Common myeloid progenitor, CD34-positive (primary cell): Measurements from ENCODE around the gene APOL1.
"Not testable (repeated sequence)": the region's sequence is repeated elsewhere in the genome, so short reads cannot be mapped to it uniquely, and the experiment has no call there.

Experiments used
- CTCF ChIA-PET: fragments of 350-600 bp; sonication (Branson Sonifier 250); formaldehyde crosslinking; loops from one replicate; lab custom pipeline; 2021; ENCODE audit warnings: antibody characterized with exemption; lab: Charles Lee
- POLR2A ChIA-PET: fragments of 350-600 bp; sonication (Branson Sonifier 250); formaldehyde crosslinking; loops from one replicate; lab custom pipeline; 2021; ENCODE audit warnings: antibody characterized with exemption; lab: Charles Lee
- DNase-seq, 3 donors: peaks; one replicate each; pipeline versions ENCODE4 v3.0.0 to v3.0.0-alpha.2; 2013
- H3K27ac ChIP-seq, 2 experiments: 1 replicate in 1 of 2; 2 replicates in 1 of 2; pipeline ENCODE4 v1.7.0; 2013; ENCODE audit warnings: inconsistent platforms in 2 of 2, low read length in 2 of 2, mild to moderate bottlenecking in 2 of 2, low read depth in 1 of 2, moderate library complexity in 1 of 2; ENCODE audit not compliant: severe bottlenecking in 2 of 2, insufficient read depth in 1 of 2, poor library complexity in 1 of 2
- H3K27me3 ChIP-seq, 5 experiments: replicated peaks in 2 of 5; 1 replicate in 3 of 5; 2 replicates in 2 of 5; pipeline versions ENCODE4 v1.6.1 to v1.7.0; 2013; ENCODE audit warnings: low read length in 4 of 5, mild to moderate bottlenecking in 2 of 5, moderate library complexity in 2 of 5, inconsistent platforms in 1 of 5; ENCODE audit not compliant: insufficient read depth in 5 of 5, control insufficient read depth in 4 of 5
- H3K36me3 ChIP-seq, 4 experiments: 1 replicate in 2 of 4; 2 replicates in 2 of 4; pipeline versions ENCODE4 v1.6.1 to v1.7.0; 2013; ENCODE audit warnings: low read length in 3 of 4, control low read depth in 1 of 4, mild to moderate bottlenecking in 1 of 4; ENCODE audit not compliant: control insufficient read depth in 4 of 4, insufficient read depth in 4 of 4
- H3K4me1 ChIP-seq, 4 experiments: 1 replicate in 3 of 4; 2 replicates in 1 of 4; pipeline versions ENCODE4 v1.6.1 to v1.7.1; 2013; ENCODE audit warnings: low read length in 3 of 4, mild to moderate bottlenecking in 3 of 4, control low read depth in 1 of 4, inconsistent platforms in 1 of 4, moderate library complexity in 1 of 4; ENCODE audit not compliant: control insufficient read depth in 4 of 4, insufficient read depth in 4 of 4; ENCODE audit errors: control extremely low read depth in 1 of 4
- H3K4me3 ChIP-seq, 7 experiments: 1 replicate in 4 of 7; 2 replicates in 3 of 7; pipeline versions ENCODE4 v1.5.1 to v1.7.0; 2013; ENCODE audit warnings: mild to moderate bottlenecking in 7 of 7, low read length in 6 of 7, moderate library complexity in 6 of 7, inconsistent platforms in 2 of 7, low read depth in 2 of 7, control low read depth in 1 of 7; ENCODE audit not compliant: insufficient read depth in 4 of 7, control insufficient read depth in 1 of 7; ENCODE audit errors: extremely low read depth in 1 of 7
- H3K9me3 ChIP-seq, 5 experiments: 1 replicate in 4 of 5; 2 replicates in 1 of 5; pipeline versions ENCODE4 v1.6.1 to v1.7.1; 2013; ENCODE audit warnings: low read length in 4 of 5, mild to moderate bottlenecking in 2 of 5, inconsistent platforms in 1 of 5, low read depth in 1 of 5, moderate library complexity in 1 of 5; ENCODE audit not compliant: control insufficient read depth in 4 of 5, insufficient read depth in 2 of 5; ENCODE audit errors: control extremely low read depth in 1 of 5
- WGBS: methylation state at CpG from one replicate; pipeline ENCODE4 v1.1.5; 2013; ENCODE audit not compliant: insufficient coverage; 5-methylcytosine and 5-hydroxymethylcytosine counted together

Gene APOL1

GRCh38 chr22:36257308-36257707 lies 4.4 kb downstream of the APOL1 start:
- Histone ChIP-seq H3K27me3 (no peaks in the 10 kb centered on the region), H3K4me1 (peaks cover 5 to 44% (median 40%) of the 10 kb centered on the region in 4 experiments), H3K36me3 (peaks cover 5 to 25% (median 8%) of the 10 kb centered on the region in 4 experiments), H3K9me3 (no peaks in the 10 kb centered on the region), H3K4me3 (no peak overlapping the region), H3K27ac (no peak overlapping the region)
- CTCF ChIA-PET = interaction anchor here (1.2 kb wide), 1 partner anchor 21 kb away, joined by 4 read pairs; no protein-coding TSS in a partner anchor
- DNase-seq = no peak
- 75% methylated on average over 4 of the region's 8 CpGs for WGBS
- POLR2A ChIA-PET = no interaction called here

- CTCF ChIA-PET = interaction anchor here (1.2 to 1.9 kb wide), 2 partner anchors 18 to 20 kb away, joined by 4 to 6 read pairs; partner anchors contain the start of gene APOL2
- peaks cover 5 to 36% (median 35%) of the 10 kb centered on the region in 4 experiments for H3K4me1 ChIP-seq
Measured at GRCh38 chr22:36257948-36258670, 5.2 kb downstream of the APOL1 start.

GRCh38 chr22:36258701-36259614 lies 6.0 kb downstream of the APOL1 start:
- peaks cover 5 to 39% (median 9%) of the 10 kb centered on the region in 4 experiments for H3K36me3 ChIP-seq
- no peaks in the 10 kb centered on the region for H3K9me3 ChIP-seq
- H3K27ac ChIP-seq = no peak overlapping the region
- peaks cover 5 to 28% (median 27%) of the 10 kb centered on the region in 4 experiments for H3K4me1 ChIP-seq
- WGBS = 60% methylated on average over 10 of the region's 16 CpGs
- peak overlapping the region in 1 of 7 experiments; percentile 25 for H3K4me3 ChIP-seq
- H3K27me3 ChIP-seq = no peaks in the 10 kb centered on the region
- POLR2A ChIA-PET = no interaction called here
- peak in 1 of 3 donors; percentile 26 for DNase-seq
- CTCF ChIA-PET = interaction anchor here (1.2 to 1.9 kb wide), 3 partner anchors 19 to 63 kb away, joined by 3 to 6 read pairs (median 3); partner anchors contain the start of gene APOL2

More at GRCh38 chr22:36257948-36258670, 5.2 kb downstream of the APOL1 start:
- Histone ChIP-seq H3K27me3 (no peaks in the 10 kb centered on the region), H3K36me3 (peaks cover 5 to 32% (median 9%) of the 10 kb centered on the region in 4 experiments), H3K9me3 (no peaks in the 10 kb centered on the region), H3K27ac (no peak overlapping the region), H3K4me3 (no peak overlapping the region)
- no peak for DNase-seq
- 93% methylated on average over 13 of the region's 13 CpGs for WGBS
- POLR2A ChIA-PET = no interaction called here

GRCh38 chr22:36259615-36260300 lies 6.8 kb downstream of the APOL1 start:
- Histone ChIP-seq H3K9me3 (no peaks in the 10 kb centered on the region), H3K27me3 (no peaks in the 10 kb centered on the region), H3K4me3 (no peak overlapping the region), H3K4me1 (peaks cover 5 to 22% (median 20%) of the 10 kb centered on the region in 4 experiments), H3K27ac (no peak overlapping the region), H3K36me3 (peaks cover 5 to 42% (median 9%) of the 10 kb centered on the region in 4 experiments)
- no peak for DNase-seq
- 88% methylated on average over 6 of the region's 14 CpGs for WGBS
- ChIA-PET CTCF (interaction anchor here (1.1 to 1.9 kb wide), 4 partner anchors 20 to 64 kb away, joined by 3 to 6 read pairs (median 3); partner anchors contain the start of gene APOL2), POLR2A (no interaction called here)

GRCh38 chr22:36261675-36262074 lies 8.7 kb downstream of the APOL1 start:
- H3K9me3 ChIP-seq, POLR2A ChIA-PET, DNase-seq, H3K27me3 ChIP-seq, H3K4me3 ChIP-seq, H3K27ac ChIP-seq: not testable (repeated sequence)
- 87% methylated on average over 5 of the region's 6 CpGs for WGBS
- CTCF ChIA-PET = interaction anchor here (0.7 to 1.6 kb wide), 9 partner anchors 9 to 64 kb away, joined by 3 to 4 read pairs (median 4); no protein-coding TSS in a partner anchor
- Histone ChIP-seq H3K4me1 (peaks cover 5 to 17% (median 16%) of the 10 kb centered on the region in 4 experiments), H3K36me3 (peaks cover 9 to 55% (median 17%) of the 10 kb centered on the region in 4 experiments)

GRCh38 chr22:36262307-36262706 lies 9.4 kb downstream of the APOL1 start:
- CTCF ChIA-PET = interaction anchor here (1.6 kb wide), 2 partner anchors 10 to 63 kb away, joined by 3 to 4 read pairs; no protein-coding TSS in a partner anchor
- not testable (repeated sequence) for DNase-seq

More at GRCh38 chr22:36262307-36262706, 9.4 kb downstream of the APOL1 start:
- H3K27me3 ChIP-seq, H3K27ac ChIP-seq, H3K4me3 ChIP-seq, POLR2A ChIA-PET, H3K9me3 ChIP-seq: not testable (repeated sequence)
- peaks cover 5 to 17% (median 16%) of the 10 kb centered on the region in 4 experiments for H3K4me1 ChIP-seq
- peaks cover 9 to 58% (median 14%) of the 10 kb centered on the region in 4 experiments for H3K36me3 ChIP-seq
- WGBS = 100% methylated on average over 1 of the region's 3 CpGs
